Mucosa of descending colon (tissue), 3 donors: ENCODE data around the gene ABTB2. TPM values are rescaled to one million over a fixed set of nuclear protein-coding genes. Genes with fewer than 3 reads are reported as not detected.

Source experiments
- ATAC-seq: fragments of 200-7000 bp; cut with Tn5 transposase; one replicate; pipeline ENCODE4 v1.9.1; 2020; ENCODE audit warnings: mild to moderate bottlenecking, moderate library complexity
- DNase-seq, 3 donors: peaks; one replicate each; pipeline ENCODE4 v3.0.0-alpha.2; 2020
- H3K36me3 ChIP-seq: fragments of 200-600 bp; one replicate; pipeline ENCODE4 v1.8.0; 2021; ENCODE audit warnings: low read depth, mild to moderate bottlenecking
- H3K4me1 ChIP-seq: fragments of 200-600 bp; one replicate; pipeline ENCODE4 v1.8.0; 2021; ENCODE audit warnings: low read depth, mild to moderate bottlenecking
- H3K4me3 ChIP-seq: fragments of 200-600 bp; one replicate; pipeline ENCODE4 v1.8.0; 2021; ENCODE audit warnings: mild to moderate bottlenecking
- H3K9me3 ChIP-seq: fragments of 200-600 bp; one replicate; pipeline ENCODE4 v1.8.0; 2021; ENCODE audit warnings: mild to moderate bottlenecking
- CTCF ChIP-seq: fragments of 200-600 bp; IDR thresholded peaks from one replicate; pipeline ENCODE4 v1.8.0; 2022; ENCODE audit warnings: antibody characterized with exemption, mild to moderate bottlenecking
- intact Hi-C, 2 donors: fragments of 100-400 bp; cut with DNase I in 1 of 2; cut with micrococcal nuclease in 1 of 2; formaldehyde crosslinking; loops; one replicate each; pipeline versions ENCODE4 v1.11.0 to v1.11.1; 2022; cut with DNase I, micrococcal nuclease
- total RNA-seq, 3 donors: library from RNA; stranded (reverse); fragmentation: NEBNext Ultra II Directional in 2 of 3; extraction: Animal tissue kit (Norgen Biotek cat#: 25700) in 2 of 3; gene quantifications; one replicate each; pipeline versions ENCODE4 v1.2.1 to v1.2.4, GENCODE V29; 2021 to 2023
- donor health status: DM: no; HTN: no; CAD: no; lungs with moderate emphysema.
- donor health status: DM: no; HTN: no; CAD: no.
- donor health status: DM: no; HTN: yes; CAD: no.

ABTB2 gene
- total RNA-seq, 3 donors from 2014 or later = 12.8 to 16.8 (median 14.3) TPM

- intact Hi-C loops = no loop called here
- no peak for DNase-seq
- no peaks in the 10 kb centered on the region for H3K36me3 ChIP-seq
- no peak overlapping the region for H3K4me3 ChIP-seq
- ATAC-seq = no peak
- no peaks in the 10 kb centered on the region for H3K4me1 ChIP-seq
- H3K9me3 ChIP-seq = no peaks in the 10 kb centered on the region
- TF ChIP-seq CTCF = no peak
Measured at GRCh38 chr11:34213366-34213765, 144.4 kb downstream of the ABTB2 start.

- ATAC-seq (no peak), DNase-seq (no peak)
- no peak for TF ChIP-seq CTCF
- no peaks in the 10 kb centered on the region for H3K4me1 ChIP-seq
- no peaks in the 10 kb centered on the region for H3K9me3 ChIP-seq
- no peak overlapping the region for H3K4me3 ChIP-seq
- intact Hi-C loops = no loop called here
- no peaks in the 10 kb centered on the region for H3K36me3 ChIP-seq
Measured at GRCh38 chr11:34212566-34212965, 145.2 kb downstream of the ABTB2 start.

- Histone ChIP-seq H3K36me3 (no peaks in the 10 kb centered on the region), H3K4me1 (no peaks in the 10 kb centered on the region), H3K4me3 (no peak overlapping the region), H3K9me3 (no peaks in the 10 kb centered on the region)
- peak; percentile 29 for ATAC-seq
- TF ChIP-seq CTCF = no peak
- intact Hi-C loops = no loop called here
- DNase-seq = no peak
Measured at GRCh38 chr11:34209809-34210208, 148.0 kb downstream of the ABTB2 start.

GRCh38 chr11:34208266-34209135 is 149.3 kb downstream of the ABTB2 start:
- no peak overlapping the region for H3K4me3 ChIP-seq
- H3K4me1 ChIP-seq = no peaks in the 10 kb centered on the region
- DNase-seq (no peak), ATAC-seq (peak; percentile 28)
- H3K36me3 ChIP-seq = no peaks in the 10 kb centered on the region
- no peaks in the 10 kb centered on the region for H3K9me3 ChIP-seq
- intact Hi-C loops = no loop called here
- TF ChIP-seq CTCF = no peak

GRCh38 chr11:34207487-34208180 is 150.2 kb downstream of the ABTB2 start:
- Histone ChIP-seq H3K4me1 (no peaks in the 10 kb centered on the region), H3K9me3 (no peaks in the 10 kb centered on the region), H3K4me3 (no peak overlapping the region), H3K36me3 (no peaks in the 10 kb centered on the region)
- ATAC-seq (no peak), DNase-seq (no peak)
- intact Hi-C loops = no loop called here
- TF ChIP-seq CTCF = no peak
